Adrenal gland (tissue), 5 donors: ENCODE data around the gene NKAIN2.

ENCODE experiments used
- POLR2A ChIP-seq, 2 donors: fragments of 450-650 bp; IDR thresholded peaks; one replicate each; pipeline ENCODE4 v1.6.1; 2017; ENCODE audit warnings: antibody characterized with exemption in 2 of 2, mild to moderate bottlenecking in 2 of 2, moderate library complexity in 1 of 2
- TF ChIP-seq, protein P1 (sequence below), 6 experiments: fragments of 450-650 bp in 4 of 6; fragments of 200-600 bp in 2 of 6; sonication (generic) in 1 of 6; IDR thresholded peaks; 1 replicate in 5 of 6; 2 replicates in 1 of 6; pipeline versions ENCODE4 v1.5.1 to v1.8.0; 2016 to 2021; ENCODE audit warnings: antibody characterized with exemption in 6 of 6, mild to moderate bottlenecking in 2 of 6, moderate library complexity in 1 of 6
- donor health status: DM: no; HTN: no; CAD: no.

DNA sequence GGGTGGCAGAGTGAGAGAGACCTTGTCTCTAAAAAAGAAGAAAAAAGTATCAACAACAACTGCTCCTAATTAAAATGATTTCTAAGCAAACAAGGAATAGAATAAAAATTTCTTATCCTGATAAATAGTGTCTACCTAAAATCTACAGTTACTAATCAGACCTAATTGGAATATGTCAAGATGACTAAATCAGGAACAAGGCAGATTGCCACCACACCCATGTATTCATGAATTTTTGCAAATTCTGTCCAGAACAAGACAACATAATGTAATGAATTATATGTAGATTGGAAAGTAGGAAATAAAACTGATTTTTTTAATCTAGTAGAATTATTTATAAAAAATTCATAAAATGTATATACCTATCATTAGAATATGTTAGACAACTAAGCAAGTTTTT lies 339.8 kb downstream of the NKAIN2 start:
- no peak for TF ChIP-seq POLR2A (IDR thresholded peaks at IDR 0.05)
- TF ChIP-seq, protein P1, sequence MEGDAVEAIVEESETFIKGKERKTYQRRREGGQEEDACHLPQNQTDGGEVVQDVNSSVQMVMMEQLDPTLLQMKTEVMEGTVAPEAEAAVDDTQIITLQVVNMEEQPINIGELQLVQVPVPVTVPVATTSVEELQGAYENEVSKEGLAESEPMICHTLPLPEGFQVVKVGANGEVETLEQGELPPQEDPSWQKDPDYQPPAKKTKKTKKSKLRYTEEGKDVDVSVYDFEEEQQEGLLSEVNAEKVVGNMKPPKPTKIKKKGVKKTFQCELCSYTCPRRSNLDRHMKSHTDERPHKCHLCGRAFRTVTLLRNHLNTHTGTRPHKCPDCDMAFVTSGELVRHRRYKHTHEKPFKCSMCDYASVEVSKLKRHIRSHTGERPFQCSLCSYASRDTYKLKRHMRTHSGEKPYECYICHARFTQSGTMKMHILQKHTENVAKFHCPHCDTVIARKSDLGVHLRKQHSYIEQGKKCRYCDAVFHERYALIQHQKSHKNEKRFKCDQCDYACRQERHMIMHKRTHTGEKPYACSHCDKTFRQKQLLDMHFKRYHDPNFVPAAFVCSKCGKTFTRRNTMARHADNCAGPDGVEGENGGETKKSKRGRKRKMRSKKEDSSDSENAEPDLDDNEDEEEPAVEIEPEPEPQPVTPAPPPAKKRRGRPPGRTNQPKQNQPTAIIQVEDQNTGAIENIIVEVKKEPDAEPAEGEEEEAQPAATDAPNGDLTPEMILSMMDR (IDR thresholded peaks at IDR 0.05), result no peak
